Neural cell (in vitro differentiated cells): Measurements from ENCODE around the gene STEAP1B. TPM values are rescaled to one million over a fixed set of nuclear protein-coding genes. Genes with fewer than 3 reads are reported as not detected.

Experiments
- H2AFZ ChIP-seq: fragments of 200-600, 300-800 bp; sonication (generic), shearing (Covaris generic); 2 replicates; pipeline ENCODE4 v1.6.0; 2014; ENCODE audit warnings: low read depth, mild to moderate bottlenecking, antibody characterized with exemption, low read length, moderate library complexity
- H3F3A ChIP-seq: fragments of 200-600 bp; shearing (Covaris generic); 2 replicates; pipeline ENCODE4 v1.6.1; 2016; ENCODE audit warnings: mild to moderate bottlenecking, moderate library complexity, mixed read lengths, antibody characterized with exemption, low read length; ENCODE audit not compliant: insufficient read depth, poor library complexity, severe bottlenecking
- H3K27ac ChIP-seq: fragments of 200-600, 300-800 bp; sonication (generic), shearing (Covaris generic); 2 replicates; pipeline ENCODE4 v1.5.1; 2014; ENCODE audit warnings: mild to moderate bottlenecking, low read length, moderate library complexity
- H3K27me3 ChIP-seq: fragments of 300-800, 200-600 bp; sonication (generic), shearing (Covaris generic); 2 replicates; pipeline ENCODE4 v1.6.0; 2014; ENCODE audit warnings: mild to moderate bottlenecking, low read depth, low read length, moderate library complexity; ENCODE audit not compliant: insufficient read depth
- H3K36me3 ChIP-seq: fragments of 300-800, 200-600 bp; sonication (generic), shearing (Covaris generic); 2 replicates; pipeline ENCODE4 v1.5.1; 2014; ENCODE audit warnings: mild to moderate bottlenecking, antibody characterized with exemption, low read length, moderate library complexity; ENCODE audit not compliant: insufficient read depth
- H3K4me2 ChIP-seq: fragments of 300-800, 200-600 bp; sonication (generic), shearing (Covaris generic); 2 replicates; pipeline ENCODE4 v1.6.0; 2014; ENCODE audit warnings: mild to moderate bottlenecking, low read length
- H3K4me3 ChIP-seq: fragments of 300-800, 200-600 bp; sonication (generic), shearing (Covaris generic); 2 replicates; pipeline ENCODE4 v1.5.1; 2014; ENCODE audit warnings: mild to moderate bottlenecking, low read length, moderate library complexity
- H3K79me2 ChIP-seq: fragments of 200-600 bp; shearing (Covaris generic); replicated peaks from 2 replicates; pipeline ENCODE4 v1.6.0; 2014; ENCODE audit warnings: mild to moderate bottlenecking, low read length, moderate library complexity; ENCODE audit not compliant: insufficient read depth
- H3K9ac ChIP-seq: fragments of 300-800, 200-600 bp; sonication (generic), shearing (Covaris generic); 2 replicates; pipeline ENCODE4 v1.6.1; 2016; ENCODE audit warnings: mild to moderate bottlenecking, low read length, mixed read lengths
- H3K9me2 ChIP-seq: fragments of 200-600 bp; shearing (Covaris generic); 2 replicates; pipeline ENCODE4 v1.6.1; 2016; ENCODE audit warnings: mild to moderate bottlenecking, low read length, mixed read lengths; ENCODE audit not compliant: insufficient read depth
- H3K9me3 ChIP-seq: fragments of 200-600, 300-800 bp; sonication (generic), shearing (Covaris generic); 2 replicates; pipeline ENCODE4 v1.6.1; 2016; ENCODE audit warnings: mild to moderate bottlenecking, mixed run types, low read length, moderate library complexity, mixed read lengths
- H4K20me1 ChIP-seq: fragments of 200-600 bp; shearing (Covaris generic); 2 replicates; pipeline ENCODE4 v1.6.1; 2016; ENCODE audit warnings: mild to moderate bottlenecking, mixed run types; ENCODE audit not compliant: insufficient read depth
- EP300 ChIP-seq: fragments of 450-650 bp; conservative IDR thresholded peaks from 2 replicates; pipeline ENCODE4 v1.6.1; 2014; ENCODE audit warnings: antibody characterized with exemption, mild to moderate bottlenecking, moderate library complexity; ENCODE audit not compliant: poor library complexity, severe bottlenecking
- EZH2 ChIP-seq: fragments of 200-600, 300-800 bp; shearing (Covaris generic), sonication (generic); IDR thresholded peaks from 2 replicates; pipeline ENCODE4 v1.6.1; 2014; ENCODE audit warnings: antibody characterized with exemption, low read length, borderline replicate concordance, mild to moderate bottlenecking; ENCODE audit not compliant: insufficient read depth, poor library complexity, severe bottlenecking
- MXI1 ChIP-seq: fragments of 450-650 bp; conservative IDR thresholded peaks from 2 replicates; pipeline ENCODE4 v1.6.1; 2014; ENCODE audit warnings: antibody characterized with exemption, mild to moderate bottlenecking; ENCODE audit not compliant: poor library complexity, severe bottlenecking
- POLR2AphosphoS5 ChIP-seq: IDR thresholded peaks from 2 replicates; pipeline ENCODE4 v1.6.1; 2012
- RAD21 ChIP-seq: fragments of 450-650 bp; conservative IDR thresholded peaks from 2 replicates; pipeline ENCODE4 v1.6.1; 2014; ENCODE audit warnings: antibody characterized with exemption, mild to moderate bottlenecking, moderate library complexity
- SMC3 ChIP-seq: fragments of 450-650 bp; conservative IDR thresholded peaks from 2 replicates; pipeline ENCODE4 v1.6.1; 2014; ENCODE audit warnings: antibody characterized with exemption, mild to moderate bottlenecking, moderate library complexity; ENCODE audit not compliant: poor library complexity
- TAF1 ChIP-seq: IDR thresholded peaks from 2 replicates; pipeline ENCODE4 v1.6.1; 2012; ENCODE audit warnings: low read depth
- polyA plus RNA-seq: library from polyadenylated mRNA; depleted of rRNA; stranded (reverse); fragments of >200 nt; gene quantifications from 2 replicates; pipeline ENCODE4 v1.2.3, GENCODE V29; 2014
- TF ChIP-seq, protein P1 (sequence below): fragments of 450-650 bp; IDR thresholded peaks from 2 replicates; pipeline ENCODE4 v1.5.1; 2014; ENCODE audit warnings: antibody characterized with exemption, mild to moderate bottlenecking, moderate library complexity; ENCODE audit not compliant: poor library complexity, severe bottlenecking
- TF ChIP-seq, protein P2 (sequence below): IDR thresholded peaks from 2 replicates; pipeline ENCODE4 v1.6.1; 2012; ENCODE audit warnings: borderline replicate concordance

Gene STEAP1B
- polyA plus RNA-seq, 1 donor from 2014 or later: 0.51 TPM

DNA sequence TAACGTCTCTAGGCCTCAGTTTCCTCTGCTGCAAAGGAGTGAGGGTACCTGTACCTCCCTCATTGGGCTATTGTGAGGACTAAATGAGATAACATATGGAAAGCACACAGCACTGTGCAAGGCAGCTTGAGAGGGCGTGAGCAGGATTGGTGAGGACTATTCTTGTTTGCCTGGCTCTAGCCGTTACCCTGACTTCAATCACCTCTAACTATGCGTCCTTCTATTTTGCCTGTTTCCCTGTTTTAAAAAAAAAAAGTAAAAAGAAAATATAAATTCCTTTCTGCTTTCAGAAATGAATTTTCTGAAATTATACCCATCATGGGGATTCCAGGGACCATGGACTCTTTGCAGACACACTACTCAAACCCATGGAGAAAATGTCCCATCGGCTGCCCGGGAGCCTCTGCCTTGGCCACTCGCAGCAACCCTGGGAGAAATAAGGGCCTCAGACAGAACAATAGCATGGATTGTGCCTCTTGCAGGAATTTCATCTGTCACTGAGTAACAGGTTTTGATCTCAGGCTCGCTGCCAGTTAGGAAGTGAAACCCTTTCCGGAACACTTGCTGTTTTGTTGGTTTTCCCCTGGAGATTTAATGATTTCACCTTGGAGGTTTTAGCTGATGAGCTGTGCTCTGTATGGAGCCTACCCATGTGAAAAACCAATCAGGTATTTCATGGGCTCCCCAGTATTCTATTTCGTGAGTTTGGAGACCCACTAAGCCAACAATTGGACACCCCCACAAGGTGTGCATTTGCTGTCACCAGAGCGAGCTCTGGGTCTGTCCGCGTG, 55.6 kb downstream of the STEAP1B start:
- H3K79me2 ChIP-seq: no peaks in the 10 kb centered on the region
- no peaks in the 10 kb centered on the region for H3F3A ChIP-seq
- H3K27ac ChIP-seq: no peak overlapping the region
- H3K27me3 ChIP-seq: no peaks in the 10 kb centered on the region
- no peaks in the 10 kb centered on the region for H4K20me1 ChIP-seq
- H3K36me3 ChIP-seq: no peaks in the 10 kb centered on the region
- TF ChIP-seq TAF1 (no peak), SMC3 (no peak), RAD21 (no peak), EZH2 (no peak), POLR2AphosphoS5 (no peak), MXI1 (no peak), EP300 (no peak)
- TF ChIP-seq, protein P1, sequence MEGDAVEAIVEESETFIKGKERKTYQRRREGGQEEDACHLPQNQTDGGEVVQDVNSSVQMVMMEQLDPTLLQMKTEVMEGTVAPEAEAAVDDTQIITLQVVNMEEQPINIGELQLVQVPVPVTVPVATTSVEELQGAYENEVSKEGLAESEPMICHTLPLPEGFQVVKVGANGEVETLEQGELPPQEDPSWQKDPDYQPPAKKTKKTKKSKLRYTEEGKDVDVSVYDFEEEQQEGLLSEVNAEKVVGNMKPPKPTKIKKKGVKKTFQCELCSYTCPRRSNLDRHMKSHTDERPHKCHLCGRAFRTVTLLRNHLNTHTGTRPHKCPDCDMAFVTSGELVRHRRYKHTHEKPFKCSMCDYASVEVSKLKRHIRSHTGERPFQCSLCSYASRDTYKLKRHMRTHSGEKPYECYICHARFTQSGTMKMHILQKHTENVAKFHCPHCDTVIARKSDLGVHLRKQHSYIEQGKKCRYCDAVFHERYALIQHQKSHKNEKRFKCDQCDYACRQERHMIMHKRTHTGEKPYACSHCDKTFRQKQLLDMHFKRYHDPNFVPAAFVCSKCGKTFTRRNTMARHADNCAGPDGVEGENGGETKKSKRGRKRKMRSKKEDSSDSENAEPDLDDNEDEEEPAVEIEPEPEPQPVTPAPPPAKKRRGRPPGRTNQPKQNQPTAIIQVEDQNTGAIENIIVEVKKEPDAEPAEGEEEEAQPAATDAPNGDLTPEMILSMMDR: no peak
- TF ChIP-seq, protein P2, sequence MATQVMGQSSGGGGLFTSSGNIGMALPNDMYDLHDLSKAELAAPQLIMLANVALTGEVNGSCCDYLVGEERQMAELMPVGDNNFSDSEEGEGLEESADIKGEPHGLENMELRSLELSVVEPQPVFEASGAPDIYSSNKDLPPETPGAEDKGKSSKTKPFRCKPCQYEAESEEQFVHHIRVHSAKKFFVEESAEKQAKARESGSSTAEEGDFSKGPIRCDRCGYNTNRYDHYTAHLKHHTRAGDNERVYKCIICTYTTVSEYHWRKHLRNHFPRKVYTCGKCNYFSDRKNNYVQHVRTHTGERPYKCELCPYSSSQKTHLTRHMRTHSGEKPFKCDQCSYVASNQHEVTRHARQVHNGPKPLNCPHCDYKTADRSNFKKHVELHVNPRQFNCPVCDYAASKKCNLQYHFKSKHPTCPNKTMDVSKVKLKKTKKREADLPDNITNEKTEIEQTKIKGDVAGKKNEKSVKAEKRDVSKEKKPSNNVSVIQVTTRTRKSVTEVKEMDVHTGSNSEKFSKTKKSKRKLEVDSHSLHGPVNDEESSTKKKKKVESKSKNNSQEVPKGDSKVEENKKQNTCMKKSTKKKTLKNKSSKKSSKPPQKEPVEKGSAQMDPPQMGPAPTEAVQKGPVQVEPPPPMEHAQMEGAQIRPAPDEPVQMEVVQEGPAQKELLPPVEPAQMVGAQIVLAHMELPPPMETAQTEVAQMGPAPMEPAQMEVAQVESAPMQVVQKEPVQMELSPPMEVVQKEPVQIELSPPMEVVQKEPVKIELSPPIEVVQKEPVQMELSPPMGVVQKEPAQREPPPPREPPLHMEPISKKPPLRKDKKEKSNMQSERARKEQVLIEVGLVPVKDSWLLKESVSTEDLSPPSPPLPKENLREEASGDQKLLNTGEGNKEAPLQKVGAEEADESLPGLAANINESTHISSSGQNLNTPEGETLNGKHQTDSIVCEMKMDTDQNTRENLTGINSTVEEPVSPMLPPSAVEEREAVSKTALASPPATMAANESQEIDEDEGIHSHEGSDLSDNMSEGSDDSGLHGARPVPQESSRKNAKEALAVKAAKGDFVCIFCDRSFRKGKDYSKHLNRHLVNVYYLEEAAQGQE: no peak
- H3K4me2 ChIP-seq: no peak overlapping the region
- no peak overlapping the region for H2AFZ ChIP-seq
- no peaks in the 10 kb centered on the region for H3K9me3 ChIP-seq
- H3K9me2 ChIP-seq: no peaks in the 10 kb centered on the region
- no peak overlapping the region for H3K4me3 ChIP-seq
- H3K9ac ChIP-seq: no peak overlapping the region

DNA sequence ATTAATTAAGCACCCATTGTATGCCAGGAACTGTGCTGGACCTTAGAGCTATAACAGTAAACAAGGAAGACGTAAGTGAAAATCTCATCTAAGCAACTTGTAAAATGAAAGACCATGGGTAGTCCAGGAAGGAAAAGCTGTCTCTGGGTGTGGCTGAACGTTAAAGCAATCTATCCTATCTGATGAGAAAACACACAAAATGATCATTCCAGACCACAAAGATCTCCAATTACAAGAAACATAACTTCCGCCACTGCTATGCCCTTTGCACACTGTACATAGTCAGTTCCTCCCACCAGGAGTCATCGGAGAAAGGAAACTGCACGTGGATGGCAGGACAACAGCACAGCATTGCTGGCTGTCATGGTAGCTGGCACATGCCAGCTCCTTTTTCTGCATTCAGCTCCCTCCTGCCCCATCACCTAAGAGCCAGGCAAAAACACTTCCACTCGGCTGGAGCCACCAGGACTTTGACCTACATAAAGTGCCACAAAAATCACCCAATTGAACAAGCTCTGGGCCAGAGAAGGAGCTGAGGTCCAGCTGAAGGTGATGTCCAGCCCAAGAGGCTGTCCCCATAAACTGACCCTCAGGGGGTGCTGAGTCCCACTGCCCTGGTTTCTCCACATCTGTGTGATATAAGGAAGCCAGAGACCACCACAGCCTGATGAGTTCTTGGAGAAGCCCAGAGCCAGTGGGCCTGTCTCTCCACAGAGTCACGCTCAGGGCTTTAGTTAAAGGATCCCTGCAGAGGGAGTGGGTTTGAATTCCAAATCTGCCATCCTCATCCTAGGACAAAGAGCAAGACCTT, 56.4 kb downstream of the STEAP1B start:
- no peaks in the 10 kb centered on the region for H3K9me3 ChIP-seq
- no peaks in the 10 kb centered on the region for H3K79me2 ChIP-seq
- H3K27ac ChIP-seq: no peak overlapping the region

More for the DNA sequence above, 56.4 kb downstream of the STEAP1B start:
- H3F3A ChIP-seq: no peaks in the 10 kb centered on the region
- no peak overlapping the region for H3K4me2 ChIP-seq
- H2AFZ ChIP-seq: no peak overlapping the region
- no peaks in the 10 kb centered on the region for H3K27me3 ChIP-seq
- TF ChIP-seq EP300: no peak
- no peaks in the 10 kb centered on the region for H3K36me3 ChIP-seq
- H4K20me1 ChIP-seq: no peaks in the 10 kb centered on the region
- no peak overlapping the region for H3K4me3 ChIP-seq
- H3K9ac ChIP-seq: no peak overlapping the region
- no peaks in the 10 kb centered on the region for H3K9me2 ChIP-seq
